HL-60/S4 treated with phorbol 12-myristate 13-acetate at 8.2 ng/mL for 4 days and 3 days (cell line): ENCODE results near the gene IGFALS.

Source experiments
- in situ Hi-C: fragments of 300-500 bp; cut with MboI; formaldehyde crosslinking; loops from 2 replicates; pipeline ENCODE4 v1.15.0; 2022; ENCODE audit warnings: low sequenced_read_pairs

IGFALS gene

GRCh38 chr16:1790611-1791255 lies 2.8 kb downstream of the IGFALS start:
- in situ Hi-C loops = no loop called here

- in situ Hi-C loops = no loop called here
These were observed 3.3 kb downstream of the IGFALS start for GRCh38 chr16:1790261-1790610.

- in situ Hi-C loops = no loop called here
These were observed 3.9 kb downstream of the IGFALS start for GRCh38 chr16:1789643-1790045.

- in situ Hi-C loops = no loop called here
These were observed 4.8 kb downstream of the IGFALS start for GRCh38 chr16:1788708-1789100.

GRCh38 chr16:1788095-1788707 lies 5.3 kb downstream of the IGFALS start:
- in situ Hi-C loops = no loop called here

GRCh38 chr16:1787322-1788094 lies 6.0 kb downstream of the IGFALS start:
- in situ Hi-C loops = no loop called here

- in situ Hi-C loops = no loop called here
These were observed 6.5 kb downstream of the IGFALS start for GRCh38 chr16:1787056-1787321.

GRCh38 chr16:1786242-1787055 lies 7.1 kb downstream of the IGFALS start:
- in situ Hi-C loops = no loop called here

GRCh38 chr16:1785846-1786170 lies 7.7 kb downstream of the IGFALS start:
- in situ Hi-C loops = no loop called here

- in situ Hi-C loops = no loop called here
These were observed 8.3 kb downstream of the IGFALS start for GRCh38 chr16:1784977-1785845.

- in situ Hi-C loops = no loop called here
These were observed 10.9 kb downstream of the IGFALS start, which contains the start of the genes NUBP2 and SPSB3 for GRCh38 chr16:1782408-1783264. NUBP2 (plus strand) TSS chr16:1782960; CDS start chr16:1783021, 61 bp downstream. SPSB3 (minus strand) TSS chr16:1782571; CDS start chr16:1781483, 1,088 bp downstream.

- in situ Hi-C loops = no loop called here
These were observed 11.6 kb downstream of the IGFALS start for GRCh38 chr16:1781758-1782407.

GRCh38 chr16:1781254-1781653 lies 12.3 kb downstream of the IGFALS start:
- in situ Hi-C loops = no loop called here

GRCh38 chr16:1780677-1781072 lies 12.8 kb downstream of the IGFALS start:
- in situ Hi-C loops = no loop called here

GRCh38 chr16:1779741-1780676 lies 13.5 kb downstream of the IGFALS start:
- in situ Hi-C loops = no loop called here

- in situ Hi-C loops = no loop called here
These were observed 14.2 kb downstream of the IGFALS start for GRCh38 chr16:1779234-1779701.

GRCh38 chr16:1778200-1779179 lies 15.0 kb downstream of the IGFALS start:
- in situ Hi-C loops = no loop called here
